ENCODE results near the gene PTPMT1. TPM values are rescaled to one million over a fixed set of nuclear protein-coding genes. Genes with fewer than 3 reads are reported as not detected.

Gene PTPMT1
- total and polyA plus RNA-seq, 2 experiments from 2014 or later, result 106 to 109 TPM

- H3K4me1 ChIP-seq (ENCODE audit: insufficient read depth), result peaks cover 6% of the 10 kb centered on the region; the same call in 1 of the 2 replicates
- H3K79me2 ChIP-seq (replicated peaks; ENCODE audit: insufficient read depth), result no peaks in the 10 kb centered on the region
- H3K27ac ChIP-seq (ENCODE audit: low read depth), result no peak overlapping the region
- no peaks in the 10 kb centered on the region for H4K20me1 ChIP-seq (replicated peaks; ENCODE audit: insufficient read depth)
- Mint-ChIP-seq H3K9me3 (no peaks in the 10 kb centered on the region), H3K4me1 (peaks cover 3% of the 10 kb centered on the region; the same call in 2 of the 3 replicates), H3K27me3 (ENCODE audit: insufficient read depth, low read depth, poor library complexity) (peaks cover 7% of the 10 kb centered on the region), H3K4me3 (no peak overlapping the region), H3K27ac (no peak overlapping the region), H3K36me3 (ENCODE audit: low read depth) (no peaks in the 10 kb centered on the region)
- DNase-seq (ENCODE audit: low spot score), result no peak
- no peaks in the 10 kb centered on the region for H3K9me2 ChIP-seq (ENCODE audit: insufficient read depth)
- no peaks in the 10 kb centered on the region for H3F3A ChIP-seq (replicated peaks; ENCODE audit: low read depth)
- H3K36me3 ChIP-seq (ENCODE audit: insufficient read depth), result no peaks in the 10 kb centered on the region
- H3K4me2 ChIP-seq, result no peak overlapping the region
- H2AFZ ChIP-seq, result no peak overlapping the region
- H3K4me3 ChIP-seq, result no peak overlapping the region
- no peaks in the 10 kb centered on the region for H3K27me3 ChIP-seq (ENCODE audit: insufficient read depth)
- ATAC-seq, result no peak
- TF ChIP-seq ZNF114 (CRISPR knock-in tag; IDR thresholded peaks at IDR 0.05) (no peak), EZH2phosphoT487 (IDR thresholded peaks at IDR 0.05; ENCODE audit: unreplicated experiment) (no peak), POLR2AphosphoS5 (IDR thresholded peaks at IDR 0.05; ENCODE audit: low read depth) (no peak), CTCF (conservative IDR thresholded peaks at IDR 0.05; ENCODE audit: low read depth in 2 of 2) (no peak), EZH2 (IDR thresholded peaks at IDR 0.05; ENCODE audit: low read depth, unreplicated experiment) (no peak), JUNB (IDR thresholded peaks at IDR 0.05; ENCODE audit: unreplicated experiment) (no peak), NANOG (IDR thresholded peaks at IDR 0.05; ENCODE audit: borderline replicate concordance) (no peak), ZNF462 (CRISPR knock-in tag; IDR thresholded peaks at IDR 0.05) (no peak), ETS1 (IDR thresholded peaks at IDR 0.05) (no peak), STAT1 (IDR thresholded peaks at IDR 0.05; ENCODE audit: unreplicated experiment) (no peak), ZNF331 (CRISPR knock-in tag; IDR thresholded peaks at IDR 0.05; ENCODE audit: low read depth) (no peak)
- TF ChIP-seq, protein P1, sequence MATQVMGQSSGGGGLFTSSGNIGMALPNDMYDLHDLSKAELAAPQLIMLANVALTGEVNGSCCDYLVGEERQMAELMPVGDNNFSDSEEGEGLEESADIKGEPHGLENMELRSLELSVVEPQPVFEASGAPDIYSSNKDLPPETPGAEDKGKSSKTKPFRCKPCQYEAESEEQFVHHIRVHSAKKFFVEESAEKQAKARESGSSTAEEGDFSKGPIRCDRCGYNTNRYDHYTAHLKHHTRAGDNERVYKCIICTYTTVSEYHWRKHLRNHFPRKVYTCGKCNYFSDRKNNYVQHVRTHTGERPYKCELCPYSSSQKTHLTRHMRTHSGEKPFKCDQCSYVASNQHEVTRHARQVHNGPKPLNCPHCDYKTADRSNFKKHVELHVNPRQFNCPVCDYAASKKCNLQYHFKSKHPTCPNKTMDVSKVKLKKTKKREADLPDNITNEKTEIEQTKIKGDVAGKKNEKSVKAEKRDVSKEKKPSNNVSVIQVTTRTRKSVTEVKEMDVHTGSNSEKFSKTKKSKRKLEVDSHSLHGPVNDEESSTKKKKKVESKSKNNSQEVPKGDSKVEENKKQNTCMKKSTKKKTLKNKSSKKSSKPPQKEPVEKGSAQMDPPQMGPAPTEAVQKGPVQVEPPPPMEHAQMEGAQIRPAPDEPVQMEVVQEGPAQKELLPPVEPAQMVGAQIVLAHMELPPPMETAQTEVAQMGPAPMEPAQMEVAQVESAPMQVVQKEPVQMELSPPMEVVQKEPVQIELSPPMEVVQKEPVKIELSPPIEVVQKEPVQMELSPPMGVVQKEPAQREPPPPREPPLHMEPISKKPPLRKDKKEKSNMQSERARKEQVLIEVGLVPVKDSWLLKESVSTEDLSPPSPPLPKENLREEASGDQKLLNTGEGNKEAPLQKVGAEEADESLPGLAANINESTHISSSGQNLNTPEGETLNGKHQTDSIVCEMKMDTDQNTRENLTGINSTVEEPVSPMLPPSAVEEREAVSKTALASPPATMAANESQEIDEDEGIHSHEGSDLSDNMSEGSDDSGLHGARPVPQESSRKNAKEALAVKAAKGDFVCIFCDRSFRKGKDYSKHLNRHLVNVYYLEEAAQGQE (IDR thresholded peaks at IDR 0.05; ENCODE audit: unreplicated experiment), result no peak
Measured at GRCh38 chr11:47560426-47560825, 5.0 kb upstream of the PTPMT1 start.

All from GM23338 (cell line).